Activated T-helper 17 cell treated with anti-CD3 and anti-CD28 coated beads, Interleukin-2, amount 50 U/mL, for 72 hours (primary cell): ENCODE data around the gene SPINK6. TPM values are rescaled to one million over a fixed set of nuclear protein-coding genes. Genes with fewer than 3 reads are reported as not detected.

ENCODE experiments used
- ATAC-seq: fragments of 150-1000 bp; cut with Tn5 transposase; replicated peaks from 2 replicates; pipeline ENCODE4 v1.10.0; 2021; ENCODE audit warnings: mild to moderate bottlenecking, moderate library complexity
- H3K27ac Mint-ChIP-seq: one replicate; pipeline ENCODE4 v1.8.0; 2022; ENCODE audit warnings: mixed read lengths
- H3K27me3 Mint-ChIP-seq: one replicate; pipeline ENCODE4 v1.8.0; 2022; ENCODE audit warnings: mixed read lengths
- H3K36me3 Mint-ChIP-seq: one replicate; pipeline ENCODE4 v1.8.0; 2022; ENCODE audit warnings: low read depth, mild to moderate bottlenecking, mixed read lengths
- H3K4me1 Mint-ChIP-seq: one replicate; pipeline ENCODE4 v1.8.0; 2022; ENCODE audit warnings: mixed read lengths
- H3K4me3 Mint-ChIP-seq: one replicate; pipeline ENCODE4 v1.8.0; 2022; ENCODE audit warnings: mild to moderate bottlenecking, mixed read lengths
- H3K9me3 Mint-ChIP-seq: one replicate; pipeline ENCODE4 v1.8.0; 2022; ENCODE audit warnings: mixed read lengths
- total RNA-seq, 2 donors: library from RNA; stranded (reverse); gene quantifications; one replicate each; pipeline ENCODE4 v1.2.3, GENCODE V29; 2022

Gene SPINK6
- total RNA-seq, 2 donors from 2014 or later, result not detected

DNA sequence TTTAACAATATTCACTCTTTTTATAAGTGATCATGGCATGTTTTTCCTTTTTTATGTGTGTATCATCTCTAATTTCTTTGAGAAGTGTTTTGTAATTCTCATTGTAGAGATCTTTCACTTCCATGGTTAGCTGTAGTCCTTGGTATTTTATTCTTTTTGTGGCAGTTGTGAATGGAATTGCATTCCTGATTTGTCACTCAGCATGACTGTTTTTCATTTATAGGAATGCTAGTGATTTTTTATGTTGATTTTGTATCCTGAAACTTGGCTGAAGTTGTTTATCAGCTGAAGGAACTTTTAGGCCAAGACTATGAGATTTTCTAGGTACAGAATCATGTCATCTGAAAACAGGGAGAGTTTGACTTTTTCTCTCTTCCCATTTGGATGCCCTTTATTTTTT lies 52.6 kb downstream of the SPINK6 start:
- Mint-ChIP-seq H3K4me1 (no peaks in the 10 kb centered on the region), H3K4me3 (no peak overlapping the region), H3K27ac (no peak overlapping the region), H3K27me3 (peaks cover 4% of the 10 kb centered on the region), H3K9me3 (peaks cover 18% of the 10 kb centered on the region), H3K36me3 (no peaks in the 10 kb centered on the region)
- ATAC-seq, result no peak

DNA sequence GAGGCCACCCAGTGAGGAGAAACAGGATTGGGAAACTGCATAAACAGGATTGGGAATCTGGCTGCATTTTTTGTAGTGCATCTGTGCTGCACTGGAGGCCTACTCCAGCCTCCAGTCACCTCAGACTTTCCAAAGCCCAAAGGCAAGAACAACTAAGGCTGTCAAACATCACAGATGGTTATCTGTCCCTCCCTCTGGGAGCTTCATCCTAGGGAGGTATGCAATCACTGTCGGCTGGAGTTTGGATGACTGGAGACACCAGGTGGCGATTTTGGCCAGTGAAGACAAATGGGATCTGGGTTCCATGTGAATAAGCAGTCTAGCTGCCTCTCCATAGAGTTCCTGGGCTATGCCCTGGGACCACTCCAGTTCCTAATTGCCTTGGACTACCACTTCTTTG lies 56.4 kb downstream of the SPINK6 start:
- Mint-ChIP-seq H3K27me3 (peaks cover 8% of the 10 kb centered on the region), H3K27ac (no peak overlapping the region), H3K4me1 (no peaks in the 10 kb centered on the region), H3K9me3 (peaks cover 23% of the 10 kb centered on the region), H3K36me3 (no peaks in the 10 kb centered on the region), H3K4me3 (no peak overlapping the region)
- ATAC-seq, result no peak

GRCh38 chr5:148261221-148261620 lies 58.4 kb downstream of the SPINK6 start:
- no peak overlapping the region for H3K27ac Mint-ChIP-seq
- H3K4me1 Mint-ChIP-seq, result no peaks in the 10 kb centered on the region
- ATAC-seq, result no peak
- peaks cover 5% of the 10 kb centered on the region for H3K27me3 Mint-ChIP-seq
- H3K36me3 Mint-ChIP-seq, result no peaks in the 10 kb centered on the region
- peaks cover 29% of the 10 kb centered on the region for H3K9me3 Mint-ChIP-seq
- no peak overlapping the region for H3K4me3 Mint-ChIP-seq

Other genes with a start within 250 kb of the SPINK6 start
- gene SPINK5, start 139.1 kb upstream of the SPINK6 start, total RNA-seq, result not detected
- not detected for gene SPINK14, start 34.5 kb upstream of the SPINK6 start, total RNA-seq
- not detected for gene MARCOL, start 35.5 kb downstream of the SPINK6 start, total RNA-seq
- gene SPINK13, start 65.8 kb downstream of the SPINK6 start, total RNA-seq, result not detected
- gene SPINK7, start 109.4 kb downstream of the SPINK6 start, total RNA-seq, result not detected
- gene SPINK9, start 132.5 kb downstream of the SPINK6 start, total RNA-seq, result not detected
- 10 to 100 TPM; 44.1 to 53.0 TPM for gene FBXO38, start 180.9 kb downstream of the SPINK6 start, total RNA-seq